BJ (cell line): Measurements from ENCODE around the gene COMMD7. TPM values are rescaled to one million over a fixed set of nuclear protein-coding genes. Genes with fewer than 3 reads are reported as not detected.

Experiments used
- CTCF ChIA-PET: fragments of 350-600 bp; formaldehyde crosslinking; extraction: SDS; loops from one replicate; lab custom pipeline; 2021; ENCODE audit warnings: antibody characterized with exemption, inconsistent platforms; lab: Yijun Ruan, JAX
- POLR2A ChIA-PET: fragments of 300-600 bp; sonication (Branson Sonifier 250); formaldehyde crosslinking; extraction: SDS; loops from one replicate; lab custom pipeline; 2021; ENCODE audit warnings: antibody characterized with exemption; lab: Charles Lee
- DNase-seq: peaks from one replicate; pipeline ENCODE4 v3.0.0-alpha.2; 2011; ENCODE audit warnings: low read depth
- H3K27me3 ChIP-seq: 2 replicates; pipeline ENCODE4 v1.6.0; 2011; ENCODE audit warnings: low read length; ENCODE audit not compliant: control insufficient read depth, insufficient read depth
- H3K36me3 ChIP-seq: 2 replicates; pipeline ENCODE4 v1.5.1; 2011; ENCODE audit warnings: low read length; ENCODE audit not compliant: control insufficient read depth, insufficient read depth
- H3K4me3 ChIP-seq: 2 replicates; pipeline ENCODE4 v1.5.1; 2011; ENCODE audit warnings: low read depth, mild to moderate bottlenecking, control low read depth, low read length
- polyA plus RNA-seq: library from polyadenylated mRNA; depleted of rRNA; stranded (reverse); fragments of >200 nt; gene quantifications from 2 replicates; pipeline ENCODE4 v1.2.3, GENCODE V29; 2011
- TF ChIP-seq, protein P1 (sequence below): IDR thresholded peaks from 2 replicates; pipeline ENCODE4 v1.5.1; 2011; ENCODE audit warnings: low read depth, mild to moderate bottlenecking, control low read depth, inconsistent platforms, low read length, moderate library complexity; ENCODE audit not compliant: insufficient read depth

COMMD7 gene
- polyA plus RNA-seq, 1 experiment: 73.6 TPM

DNA sequence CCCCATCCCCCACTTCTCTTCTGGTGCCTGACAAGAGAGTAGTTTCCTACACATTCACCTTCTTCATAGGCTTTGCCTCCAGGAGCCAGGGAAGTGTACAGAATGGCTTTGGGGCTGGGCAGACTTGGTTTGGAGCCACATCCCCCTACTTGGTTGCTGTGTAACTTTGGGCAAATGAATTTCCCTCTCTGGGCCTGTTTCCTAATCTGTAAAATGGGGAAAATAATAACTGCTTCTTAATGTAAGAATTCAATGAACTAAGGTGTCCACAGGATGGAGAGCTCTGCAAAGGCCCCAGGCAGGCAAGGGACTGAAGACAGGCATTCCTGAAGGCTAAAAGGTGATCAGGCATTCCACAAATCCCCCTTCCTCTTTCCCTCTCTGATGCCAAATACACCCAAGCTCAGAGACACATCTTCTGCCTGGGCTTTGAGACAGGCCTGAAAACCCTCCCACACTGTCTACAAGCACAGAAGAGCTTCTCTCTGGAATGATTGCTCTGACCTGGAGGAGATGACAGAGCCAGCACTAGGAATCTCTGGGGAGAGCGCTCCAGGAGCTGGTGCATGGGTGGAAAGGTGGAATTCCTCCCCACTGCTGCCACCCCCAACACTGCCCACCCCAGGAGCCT is 62.6 kb downstream of the COMMD7 start:
- no peaks in the 10 kb centered on the region for H3K27me3 ChIP-seq
- CTCF ChIA-PET: interaction anchor here (1.2 to 4.8 kb wide), 3 partner anchors 28 to 98 kb away, joined by 3 to 33 read pairs (median 4); partner anchors contain the start of gene DNMT3B
- no peaks in the 10 kb centered on the region for H3K36me3 ChIP-seq
- no peak for DNase-seq
- POLR2A ChIA-PET: no interaction called here
- TF ChIP-seq, protein P1, sequence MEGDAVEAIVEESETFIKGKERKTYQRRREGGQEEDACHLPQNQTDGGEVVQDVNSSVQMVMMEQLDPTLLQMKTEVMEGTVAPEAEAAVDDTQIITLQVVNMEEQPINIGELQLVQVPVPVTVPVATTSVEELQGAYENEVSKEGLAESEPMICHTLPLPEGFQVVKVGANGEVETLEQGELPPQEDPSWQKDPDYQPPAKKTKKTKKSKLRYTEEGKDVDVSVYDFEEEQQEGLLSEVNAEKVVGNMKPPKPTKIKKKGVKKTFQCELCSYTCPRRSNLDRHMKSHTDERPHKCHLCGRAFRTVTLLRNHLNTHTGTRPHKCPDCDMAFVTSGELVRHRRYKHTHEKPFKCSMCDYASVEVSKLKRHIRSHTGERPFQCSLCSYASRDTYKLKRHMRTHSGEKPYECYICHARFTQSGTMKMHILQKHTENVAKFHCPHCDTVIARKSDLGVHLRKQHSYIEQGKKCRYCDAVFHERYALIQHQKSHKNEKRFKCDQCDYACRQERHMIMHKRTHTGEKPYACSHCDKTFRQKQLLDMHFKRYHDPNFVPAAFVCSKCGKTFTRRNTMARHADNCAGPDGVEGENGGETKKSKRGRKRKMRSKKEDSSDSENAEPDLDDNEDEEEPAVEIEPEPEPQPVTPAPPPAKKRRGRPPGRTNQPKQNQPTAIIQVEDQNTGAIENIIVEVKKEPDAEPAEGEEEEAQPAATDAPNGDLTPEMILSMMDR: no peak
- no peak overlapping the region for H3K4me3 ChIP-seq

DNA sequence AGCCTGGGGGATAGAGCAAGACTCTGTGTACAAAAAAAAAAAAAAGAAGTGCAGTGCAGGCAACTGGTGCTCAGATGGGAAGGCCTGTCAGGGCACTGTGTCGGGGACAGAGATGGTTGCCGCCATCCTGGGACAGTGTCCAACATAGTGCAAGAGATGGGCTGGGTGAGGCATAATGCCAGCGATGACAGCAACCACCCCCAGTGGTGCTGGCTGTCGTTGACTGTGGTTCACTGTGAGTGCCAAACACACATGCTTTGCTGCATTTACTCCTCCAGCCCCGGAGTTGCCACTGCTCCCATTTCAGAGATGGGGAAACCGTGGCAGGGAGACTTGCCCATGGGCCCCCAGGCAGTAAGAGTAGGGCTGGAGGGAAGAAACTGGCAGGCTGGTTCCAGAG is 64.3 kb downstream of the COMMD7 start:
- CTCF ChIA-PET: interaction anchor here (0.7 to 4.8 kb wide), 2 partner anchors 99 to 136 kb away, joined by 3 to 33 read pairs; no protein-coding TSS in a partner anchor
- DNase-seq: no peak

DNA sequence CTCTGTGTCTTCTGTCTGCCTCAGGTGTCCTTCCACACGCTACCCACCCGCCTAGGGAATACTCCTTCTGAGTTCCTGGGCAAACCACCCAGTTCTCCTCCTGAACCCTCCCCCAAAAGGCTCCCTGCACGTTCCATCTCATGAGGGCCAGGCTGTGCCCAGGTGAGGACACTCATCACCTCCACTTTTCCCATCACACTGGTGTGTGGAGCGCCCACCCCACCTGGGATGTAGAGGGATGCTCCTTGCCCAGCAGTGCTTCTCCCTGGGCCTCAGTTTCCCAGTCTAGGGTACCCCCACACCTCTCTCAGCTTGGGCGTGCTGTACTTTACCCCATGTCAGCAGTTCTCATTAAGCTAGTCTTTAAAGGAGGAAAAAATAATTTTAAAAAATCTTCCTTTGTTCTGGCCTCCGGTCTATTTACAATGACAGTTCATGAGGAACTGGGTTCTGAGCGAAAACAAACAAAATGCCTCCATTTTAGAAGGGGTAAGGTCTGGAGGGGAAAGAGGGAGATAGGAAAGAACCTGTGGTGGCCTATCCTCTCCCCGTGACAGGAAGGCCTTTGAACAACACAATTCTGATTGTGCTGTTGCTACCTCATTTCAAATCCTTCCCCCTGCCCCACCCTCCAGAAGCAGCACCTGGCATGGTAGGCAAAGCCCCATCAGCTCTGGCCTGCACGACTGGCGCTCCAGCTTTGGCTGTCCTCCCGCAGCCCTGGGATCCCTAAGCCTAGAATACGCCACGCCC is 67.9 kb downstream of the COMMD7 start:
- ChIA-PET CTCF (interaction anchor here (1.0 to 7.1 kb wide), 6 partner anchors 10 to 624 kb away, joined by 3 to 146 read pairs (median 6); no protein-coding TSS in a partner anchor), POLR2A (no interaction called here)
- DNase-seq: no peak
- Histone ChIP-seq H3K27me3 (no peaks in the 10 kb centered on the region), H3K4me3 (no peak overlapping the region), H3K36me3 (no peaks in the 10 kb centered on the region)
- TF ChIP-seq, protein P1: no peak

More for the DNA sequence above, 64.3 kb downstream of the COMMD7 start:
- Histone ChIP-seq H3K36me3 (no peaks in the 10 kb centered on the region), H3K4me3 (no peak overlapping the region), H3K27me3 (no peaks in the 10 kb centered on the region)
- TF ChIP-seq, protein P1: no peak
- POLR2A ChIA-PET: no interaction called here

DNA sequence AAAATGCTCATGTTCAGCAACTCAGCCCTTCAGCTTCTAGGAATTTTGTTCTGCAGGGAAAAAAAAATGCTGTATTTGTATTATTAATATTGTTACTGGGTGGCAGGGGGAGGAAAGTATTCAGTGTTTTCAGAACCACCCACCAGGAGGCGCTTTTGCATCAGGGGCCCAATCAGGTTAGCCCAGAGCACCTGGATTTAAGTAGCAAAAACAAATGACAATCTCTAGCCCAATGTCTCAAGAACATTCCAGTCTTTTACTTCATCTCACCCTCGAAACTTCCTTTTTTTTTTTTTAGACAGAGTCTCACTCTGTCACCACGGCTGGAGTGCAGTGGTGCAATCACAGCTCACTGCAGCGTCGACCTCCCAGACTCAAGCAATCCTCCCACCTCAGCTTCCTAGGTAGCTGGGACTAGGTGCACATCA is 68.9 kb downstream of the COMMD7 start:
- Histone ChIP-seq H3K36me3 (no peaks in the 10 kb centered on the region), H3K4me3 (no peak overlapping the region), H3K27me3 (no peaks in the 10 kb centered on the region)
- ChIA-PET POLR2A (no interaction called here), CTCF (interaction anchor here (0.6 to 7.1 kb wide), 20 partner anchors 9 to 1396 kb away, joined by 3 to 146 read pairs (median 4); partner anchors contain the start of genes COMMD7, DNMT3B and MAPRE1)
- TF ChIP-seq, protein P1: peak; percentile 88
- DNase-seq: no peak
